HK-2 (cell line): ENCODE measurements around the gene GADL1.

Experiments
- DNase-seq: peaks from one replicate; pipeline ENCODE4 v3.0.0-alpha.2; 2018; ENCODE audit not compliant: unreplicated experiment

GADL1 gene

GRCh38 chr3:30694148-30694547 lies 200.3 kb downstream of the GADL1 start:
- no peak for DNase-seq

- DNase-seq: no peak
Measured at GRCh38 chr3:30693470-30694120, 200.9 kb downstream of the GADL1 start.

GRCh38 chr3:30692498-30693130 lies 201.8 kb downstream of the GADL1 start:
- no peak for DNase-seq

DNA sequence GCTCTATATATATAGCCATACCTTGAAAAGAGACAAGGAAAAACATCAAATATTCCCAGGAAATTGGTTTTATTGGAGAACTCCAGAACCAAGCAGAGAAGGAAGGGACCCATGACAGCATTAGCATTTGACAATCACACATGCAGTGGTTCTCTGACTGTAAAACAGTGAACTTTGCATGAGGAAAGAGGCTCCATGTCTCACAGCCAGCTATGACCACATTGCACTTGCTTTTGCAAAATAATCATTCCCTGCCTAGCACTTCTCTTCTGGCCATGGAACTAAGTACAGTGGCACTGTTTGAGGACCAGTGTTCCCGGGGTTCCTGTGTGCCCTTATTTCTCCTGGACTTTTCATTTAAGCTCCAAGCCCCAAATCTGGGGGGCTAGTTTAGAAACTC lies 202.5 kb downstream of the GADL1 start:
- DNase-seq: no peak

DNA sequence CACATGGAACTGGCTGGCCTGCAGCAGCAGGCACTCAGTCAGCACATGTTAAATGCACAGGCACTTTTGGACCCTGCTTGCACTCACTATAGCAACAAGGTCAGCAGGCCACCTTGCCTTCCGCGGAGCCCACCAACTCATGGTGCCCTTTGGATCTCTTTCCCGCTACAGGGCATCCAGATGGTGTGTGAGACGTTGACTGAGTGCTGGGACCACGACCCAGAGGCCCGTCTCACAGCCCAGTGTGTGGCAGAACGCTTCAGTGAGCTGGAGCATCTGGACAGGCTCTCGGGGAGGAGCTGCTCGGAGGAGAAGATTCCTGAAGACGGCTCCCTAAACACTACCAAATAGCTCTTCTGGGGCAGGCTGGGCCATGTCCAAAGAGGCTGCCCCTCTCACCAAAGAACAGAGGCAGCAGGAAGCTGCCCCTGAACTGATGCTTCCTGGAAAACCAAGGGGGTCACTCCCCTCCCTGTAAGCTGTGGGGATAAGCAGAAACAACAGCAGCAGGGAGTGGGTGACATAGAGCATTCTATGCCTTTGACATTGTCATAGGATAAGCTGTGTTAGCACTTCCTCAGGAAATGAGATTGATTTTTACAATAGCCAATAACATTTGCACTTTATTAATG lies 203.1 kb downstream of the GADL1 start:
- no peak for DNase-seq

- no peak for DNase-seq
Measured at GRCh38 chr3:30690199-30690598, 204.3 kb downstream of the GADL1 start.

DNA sequence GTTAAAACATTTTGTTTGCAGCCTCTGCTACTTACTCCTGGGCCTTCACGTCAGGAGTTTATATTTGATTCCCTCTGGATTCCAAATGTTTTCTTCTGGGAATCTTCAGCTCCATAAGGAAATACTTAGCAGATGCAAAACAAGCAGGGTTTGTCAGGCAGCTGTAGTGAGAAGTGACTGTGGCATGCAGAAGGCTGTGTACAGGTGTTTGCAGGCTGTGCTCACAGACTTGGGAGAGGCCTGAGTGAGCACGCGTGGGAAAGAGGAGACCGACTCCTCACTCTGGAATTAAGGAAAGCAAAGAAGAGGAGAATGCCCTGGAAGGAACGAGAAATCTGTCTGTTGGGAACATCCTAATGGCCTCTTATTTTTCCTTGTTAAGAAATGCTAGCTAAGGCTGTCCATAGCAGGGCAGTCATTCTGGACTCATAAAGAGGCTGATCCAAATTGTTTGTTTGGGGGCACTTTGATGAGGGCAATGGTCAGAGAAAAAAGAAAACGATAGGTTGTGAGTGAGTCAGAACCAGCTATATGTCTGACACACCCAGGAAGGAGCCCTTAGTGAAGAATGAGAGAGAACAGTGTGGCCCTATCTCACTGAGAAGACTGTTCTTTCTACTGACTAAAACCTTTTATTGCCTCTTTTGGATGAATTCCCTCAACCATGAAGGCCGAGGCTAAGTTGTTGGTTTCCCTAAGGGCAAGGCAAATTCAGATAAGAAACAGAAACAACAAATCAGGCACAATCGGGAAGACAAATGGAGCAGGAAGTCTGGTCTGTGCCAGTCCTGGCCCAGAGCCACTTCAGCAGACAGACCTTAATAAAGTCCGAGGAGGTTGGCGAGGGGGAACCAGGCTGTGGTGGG lies 205.5 kb downstream of the GADL1 start:
- DNase-seq: no peak

DNA sequence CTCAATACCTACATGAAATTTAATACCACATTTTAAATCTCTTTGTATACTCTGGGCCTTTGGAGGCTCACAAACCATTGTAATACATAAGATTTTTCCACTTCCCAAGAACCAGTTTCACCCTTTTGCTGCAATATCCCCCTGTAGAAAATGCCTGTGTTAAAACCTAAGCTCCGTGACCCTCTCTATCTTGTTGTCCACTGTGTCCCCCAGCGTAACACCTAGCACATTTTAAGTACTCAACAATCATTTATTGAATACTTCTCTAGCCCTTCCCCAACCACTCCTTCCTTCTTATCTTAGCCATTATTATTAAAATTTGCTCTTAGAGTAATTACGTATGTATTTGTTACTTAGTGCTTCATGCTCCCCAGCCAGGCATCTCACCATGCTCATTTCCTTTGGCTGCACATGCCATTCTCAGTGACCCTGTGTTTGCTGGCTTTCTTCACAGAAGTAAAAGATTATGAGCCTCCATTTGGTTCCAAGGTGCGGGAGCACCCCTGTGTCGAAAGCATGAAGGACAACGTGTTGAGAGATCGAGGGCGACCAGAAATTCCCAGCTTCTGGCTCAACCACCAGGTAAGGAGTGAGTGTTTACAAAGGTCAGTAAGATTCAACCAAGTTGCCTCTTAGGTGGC lies 206.4 kb downstream of the GADL1 start:
- DNase-seq: no peak

DNA sequence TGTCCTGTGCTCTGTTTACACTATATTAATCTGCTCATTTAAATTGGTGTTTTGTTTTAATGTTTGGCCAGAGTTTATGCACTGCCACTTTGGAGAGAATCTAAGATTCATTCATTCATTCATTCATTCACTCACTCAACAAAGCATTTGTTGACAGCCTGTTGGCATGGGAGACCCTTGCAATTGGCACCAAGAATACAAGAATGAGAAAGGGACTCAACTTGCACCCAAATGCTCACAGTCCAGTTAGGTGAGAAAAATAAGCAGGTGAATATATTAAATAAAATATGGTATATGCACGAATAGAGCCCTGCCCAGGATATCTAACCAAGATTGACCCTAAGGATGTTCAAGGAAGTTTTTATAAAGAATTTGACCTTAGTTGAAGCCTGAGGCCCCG lies 207.7 kb downstream of the GADL1 start:
- DNase-seq: no peak

DNA sequence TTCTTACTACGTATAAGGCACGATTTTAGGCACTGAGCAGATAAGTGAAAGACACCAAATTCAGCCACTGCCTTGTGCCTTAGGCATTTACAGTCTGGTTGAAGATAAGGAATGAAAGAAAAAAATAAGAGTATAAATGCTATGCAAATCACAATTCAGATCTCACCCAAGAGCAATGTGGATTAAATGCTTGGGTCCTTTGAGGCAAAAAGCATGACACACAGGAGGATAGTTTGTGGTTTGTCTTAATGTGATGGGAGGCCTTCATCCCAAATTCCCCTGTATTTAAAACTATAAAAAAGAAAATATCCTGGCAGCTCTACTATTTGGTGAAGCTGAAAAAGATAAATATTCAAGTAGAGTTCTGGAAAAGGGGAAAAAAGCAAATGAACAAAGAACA lies 208.3 kb downstream of the GADL1 start:
- no peak for DNase-seq

DNA sequence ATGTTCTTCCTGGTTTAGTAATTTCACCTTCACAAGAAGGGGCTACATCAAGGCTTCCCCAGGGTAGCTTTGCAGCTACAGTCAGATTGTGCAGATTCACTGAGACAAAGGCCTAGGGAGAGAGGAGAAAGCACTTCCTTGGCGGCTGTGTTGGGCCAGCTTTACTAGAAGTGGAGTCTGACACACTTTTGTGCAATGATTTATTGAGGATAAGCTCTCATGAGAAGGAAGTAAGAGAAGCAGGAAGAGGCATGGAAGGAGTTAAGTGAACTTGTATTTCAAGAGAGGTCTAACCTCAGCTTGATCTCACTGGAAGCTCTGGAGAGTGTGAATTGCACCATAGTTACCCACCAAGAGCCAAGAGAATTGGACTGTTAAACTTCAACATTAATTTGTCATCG lies 209.2 kb downstream of the GADL1 start:
- DNase-seq: no peak

GRCh38 chr3:30684356-30684755 lies 210.1 kb downstream of the GADL1 start:
- DNase-seq: no peak

DNA sequence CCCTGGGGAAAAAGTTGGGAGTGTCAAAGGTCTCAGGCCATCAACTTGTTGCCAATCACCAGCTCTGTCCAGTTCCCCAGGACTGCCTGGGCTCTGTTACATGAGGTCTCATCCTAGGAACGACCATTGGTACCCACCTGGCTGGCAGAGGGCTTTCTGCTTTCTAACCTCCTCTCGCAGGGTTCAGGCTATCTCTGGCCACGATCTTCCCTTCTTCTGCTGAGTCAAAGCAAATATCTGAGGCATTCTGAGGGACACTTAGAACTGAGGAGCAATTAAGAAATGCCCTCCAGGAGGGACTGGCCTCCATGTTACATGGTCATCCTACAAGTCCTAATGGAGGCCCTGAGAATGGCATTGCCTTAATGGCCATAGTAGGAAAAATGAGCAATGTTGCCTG lies 210.7 kb downstream of the GADL1 start:
- no peak for DNase-seq

DNA sequence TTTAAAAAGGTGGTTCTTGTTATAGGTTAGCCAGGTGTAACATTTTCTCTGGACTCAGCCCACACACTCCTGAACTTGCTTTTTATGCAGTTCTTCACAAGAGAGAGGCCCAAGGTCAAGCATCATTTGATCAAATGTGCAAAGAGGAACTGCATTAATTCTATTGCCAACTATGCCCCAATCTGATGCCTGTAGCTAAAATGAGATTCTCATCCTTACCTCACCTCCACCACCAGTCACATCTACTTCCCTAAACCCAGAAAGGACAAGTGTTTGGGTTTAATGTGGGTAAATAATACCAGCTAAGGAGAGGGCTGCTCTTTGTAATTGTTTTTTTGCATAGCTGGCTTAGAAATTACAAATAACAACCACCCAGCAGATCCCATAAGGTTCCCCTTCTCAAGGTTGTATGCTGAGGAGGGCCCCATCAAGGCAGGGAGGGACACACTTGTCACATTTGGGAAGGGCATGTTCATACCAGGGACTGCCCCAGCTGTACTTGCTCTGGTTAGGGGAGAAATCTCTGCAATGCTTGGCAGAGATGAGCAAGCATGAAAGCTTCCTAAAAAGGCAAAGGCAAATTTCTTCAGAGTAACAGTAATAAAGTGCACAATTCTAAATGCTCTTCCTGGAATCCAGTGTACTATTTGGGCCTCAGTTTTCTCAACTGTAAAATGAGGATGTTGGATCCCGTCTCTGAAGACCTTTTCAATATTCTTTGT lies 211.9 kb downstream of the GADL1 start:
- no peak for DNase-seq

DNA sequence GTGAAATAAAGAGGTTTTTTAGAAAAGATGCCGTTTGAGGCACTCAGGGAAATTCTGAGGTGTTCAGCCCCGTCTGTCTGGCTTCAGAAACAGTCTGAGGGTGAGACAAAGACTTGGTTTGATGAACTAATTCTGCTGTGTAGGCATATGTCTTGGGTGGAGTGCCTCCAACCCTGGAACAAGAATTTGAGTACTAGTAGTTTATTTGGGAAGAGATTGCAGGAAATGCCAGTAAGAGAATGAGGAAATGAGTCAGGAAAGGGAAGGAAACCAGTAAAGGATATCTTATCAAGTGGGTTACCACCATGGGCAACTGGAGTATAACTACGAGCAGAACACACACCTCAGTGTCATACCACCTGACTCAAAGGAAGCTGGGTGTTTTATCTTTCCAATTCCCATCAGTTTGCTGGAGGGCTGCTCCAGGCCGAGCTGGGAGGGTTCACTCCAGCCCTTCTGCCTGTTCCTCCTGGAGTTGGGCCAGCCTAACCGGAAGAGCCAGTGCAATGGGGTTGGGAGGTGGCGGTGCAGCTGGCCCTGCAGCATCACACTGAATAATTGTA lies 212.7 kb downstream of the GADL1 start:
- no peak for DNase-seq

GRCh38 chr3:30680789-30681648 lies 213.4 kb downstream of the GADL1 start:
- no peak for DNase-seq

DNA sequence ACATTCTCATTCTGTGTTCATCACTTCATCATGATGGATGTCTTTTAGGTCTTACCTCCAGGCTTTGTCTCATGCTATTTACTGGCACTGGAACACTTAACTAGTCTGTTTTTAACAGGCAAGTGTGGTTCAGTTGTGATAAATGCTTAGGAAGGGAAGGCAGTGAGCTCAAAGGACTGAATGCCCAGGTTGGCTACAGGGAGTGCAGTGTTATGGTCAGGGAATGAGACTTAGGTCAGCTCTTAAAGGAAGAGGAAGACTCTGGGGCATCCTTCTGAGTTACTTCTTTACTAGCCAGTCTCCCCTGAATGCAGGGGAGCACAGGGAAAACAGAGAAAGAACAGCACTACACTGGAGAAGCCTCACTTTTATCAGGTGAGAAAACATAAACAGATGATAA lies 215.4 kb downstream of the GADL1 start:
- DNase-seq: no peak

GRCh38 chr3:30677347-30677685 lies 217.1 kb downstream of the GADL1 start:
- DNase-seq: no peak

- DNase-seq: no peak
Measured at GRCh38 chr3:30676424-30677346, 217.8 kb downstream of the GADL1 start.
